ENCODE measurements around the gene MMP17. TPM values are rescaled to one million over a fixed set of nuclear protein-coding genes. Genes with fewer than 3 reads are reported as not detected.
"Not testable (repeated sequence)": the region's sequence is repeated elsewhere in the genome, so short reads cannot be mapped to it uniquely, and the experiment has no call there.

MMP17 gene
- total RNA-seq, 2 donors from 2014 or later, result 2.1 to 3.2 TPM

DNA sequence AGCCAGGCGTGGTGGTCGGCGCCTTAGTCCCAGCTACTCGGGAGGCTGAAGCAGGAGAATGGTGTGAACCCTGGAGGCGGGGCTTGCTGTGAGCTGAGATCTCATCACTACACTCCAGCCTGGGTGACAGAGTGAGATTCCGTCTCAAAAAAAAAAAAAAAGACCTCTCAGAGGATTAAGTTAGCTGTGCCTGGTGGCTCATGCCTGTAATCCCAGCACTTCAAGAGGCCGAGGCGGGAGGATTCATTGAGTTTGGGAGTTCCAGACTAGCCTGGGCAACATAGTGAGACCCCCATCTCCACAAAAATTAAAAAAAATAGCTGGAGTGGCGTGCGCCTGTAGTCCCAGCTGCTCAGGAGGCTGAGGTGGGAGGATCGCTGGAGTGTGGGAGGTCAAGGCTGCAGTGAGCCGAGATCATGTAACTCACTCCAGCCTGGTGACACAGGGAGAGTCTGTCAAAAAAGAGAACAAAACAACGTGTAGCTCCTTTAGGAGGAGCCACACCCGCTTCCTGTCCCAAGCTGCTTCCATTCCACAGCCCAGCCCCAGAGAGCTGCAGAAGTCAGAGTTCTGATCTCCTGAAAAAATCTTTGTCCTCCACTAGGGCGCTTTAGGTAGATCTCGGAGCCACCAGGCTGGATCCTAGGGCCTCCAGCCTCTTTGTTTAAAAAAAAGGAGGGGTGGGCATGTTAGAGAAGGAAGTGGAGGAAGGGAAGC, 54.8 kb downstream of the MMP17 start:
- Histone ChIP-seq H3K4me1 (no peaks in the 10 kb centered on the region), H3K9me3 (peaks cover 0 to 7% of the 10 kb centered on the region in 2 donors), H3K27me3 (no peaks in the 10 kb centered on the region), H3K27ac (no peak overlapping the region), H3K4me3 (no peak overlapping the region), H3K36me3 (no peaks in the 10 kb centered on the region)
- TF ChIP-seq, protein P1, sequence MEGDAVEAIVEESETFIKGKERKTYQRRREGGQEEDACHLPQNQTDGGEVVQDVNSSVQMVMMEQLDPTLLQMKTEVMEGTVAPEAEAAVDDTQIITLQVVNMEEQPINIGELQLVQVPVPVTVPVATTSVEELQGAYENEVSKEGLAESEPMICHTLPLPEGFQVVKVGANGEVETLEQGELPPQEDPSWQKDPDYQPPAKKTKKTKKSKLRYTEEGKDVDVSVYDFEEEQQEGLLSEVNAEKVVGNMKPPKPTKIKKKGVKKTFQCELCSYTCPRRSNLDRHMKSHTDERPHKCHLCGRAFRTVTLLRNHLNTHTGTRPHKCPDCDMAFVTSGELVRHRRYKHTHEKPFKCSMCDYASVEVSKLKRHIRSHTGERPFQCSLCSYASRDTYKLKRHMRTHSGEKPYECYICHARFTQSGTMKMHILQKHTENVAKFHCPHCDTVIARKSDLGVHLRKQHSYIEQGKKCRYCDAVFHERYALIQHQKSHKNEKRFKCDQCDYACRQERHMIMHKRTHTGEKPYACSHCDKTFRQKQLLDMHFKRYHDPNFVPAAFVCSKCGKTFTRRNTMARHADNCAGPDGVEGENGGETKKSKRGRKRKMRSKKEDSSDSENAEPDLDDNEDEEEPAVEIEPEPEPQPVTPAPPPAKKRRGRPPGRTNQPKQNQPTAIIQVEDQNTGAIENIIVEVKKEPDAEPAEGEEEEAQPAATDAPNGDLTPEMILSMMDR (IDR thresholded peaks at IDR 0.05), result no peak
- no peak for DNase-seq (ENCODE audit: low spot score)

DNA sequence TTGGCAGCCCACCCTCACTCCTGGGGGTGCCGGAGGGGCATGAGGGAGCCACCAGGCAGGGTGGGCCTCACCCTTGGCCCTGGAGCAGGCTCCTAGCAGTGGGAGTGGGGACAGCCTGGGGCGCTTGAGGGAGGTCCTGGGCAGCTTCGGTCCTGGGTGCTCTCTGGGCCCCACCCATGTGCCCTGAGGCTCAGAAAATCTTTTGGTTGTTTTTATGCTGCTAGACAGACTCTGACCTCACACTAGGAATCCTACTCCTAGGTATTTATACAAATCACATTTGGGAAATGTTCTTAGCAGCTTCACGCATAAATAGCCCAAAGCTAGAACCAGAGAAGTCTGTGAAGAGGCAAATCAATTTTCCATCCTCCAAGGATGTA, 55.3 kb downstream of the MMP17 start:
- DNase-seq (ENCODE audit: low spot score), result no peak
- no peaks in the 10 kb centered on the region for H3K27me3 ChIP-seq
- TF ChIP-seq, protein P1 (IDR thresholded peaks at IDR 0.05), result no peak
- H3K27ac ChIP-seq, result no peak overlapping the region
- H3K4me3 ChIP-seq, result no peak overlapping the region
- H3K4me1 ChIP-seq, result no peaks in the 10 kb centered on the region
- no peaks in the 10 kb centered on the region for H3K36me3 ChIP-seq
- peaks cover 0 to 7% of the 10 kb centered on the region in 2 donors for H3K9me3 ChIP-seq

DNA sequence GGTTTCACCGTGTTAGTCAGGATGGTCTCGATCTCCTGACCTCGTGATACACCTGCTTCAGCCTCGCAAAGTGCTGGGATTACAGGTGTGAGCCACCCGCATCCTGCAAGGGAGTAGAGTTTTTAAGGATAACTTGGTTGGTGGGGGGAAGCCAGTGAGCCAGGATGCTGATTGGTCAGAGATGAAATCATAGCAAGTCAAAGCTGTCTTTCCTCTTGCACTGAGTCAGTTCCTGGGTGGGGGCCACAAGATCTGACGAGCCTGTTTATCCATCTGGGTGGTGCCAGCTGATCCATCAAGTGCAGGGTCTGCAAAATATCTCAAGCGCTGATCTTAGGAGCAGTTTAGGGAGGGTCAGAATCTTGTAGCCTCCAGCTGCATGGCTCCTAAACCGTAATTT, 56.9 kb downstream of the MMP17 start:
- H3K9me3 ChIP-seq; H3K4me1 ChIP-seq; H3K27me3 ChIP-seq; DNase-seq (ENCODE audit: low spot score); H3K36me3 ChIP-seq; H3K4me3 ChIP-seq; H3K27ac ChIP-seq: not testable (repeated sequence)

DNA sequence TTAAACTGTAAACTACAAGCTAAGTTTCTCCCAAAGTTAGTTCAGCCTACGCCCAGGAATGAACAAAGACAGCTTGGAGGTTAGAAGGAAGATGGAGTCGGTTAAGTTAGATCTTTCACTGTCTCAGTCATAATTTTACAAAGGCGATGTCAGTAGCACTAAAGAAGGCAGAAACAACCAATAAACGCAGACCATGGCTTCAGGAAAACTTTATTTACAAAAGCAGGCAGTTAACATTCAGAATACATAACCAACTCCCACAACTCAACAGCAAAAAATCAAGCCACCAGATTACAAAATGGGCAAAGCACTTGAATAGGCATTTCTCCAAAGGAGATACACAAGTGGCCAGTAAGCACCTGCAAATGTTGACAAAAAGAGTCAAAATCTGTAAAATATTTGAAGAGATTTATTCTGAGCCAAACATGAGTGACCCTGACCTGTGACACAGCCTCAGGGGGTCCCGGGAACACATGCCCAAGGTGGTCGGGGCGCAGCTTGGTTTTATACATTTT, 57.4 kb downstream of the MMP17 start:
- Histone ChIP-seq H3K9me3 (peaks cover 0 to 7% of the 10 kb centered on the region in 2 donors), H3K4me3 (no peak overlapping the region), H3K4me1 (no peaks in the 10 kb centered on the region), H3K27me3 (no peaks in the 10 kb centered on the region), H3K36me3 (no peaks in the 10 kb centered on the region), H3K27ac (no peak overlapping the region)
- no peak for DNase-seq (ENCODE audit: low spot score)
- TF ChIP-seq, protein P1 (IDR thresholded peaks at IDR 0.05), result no peak

DNA sequence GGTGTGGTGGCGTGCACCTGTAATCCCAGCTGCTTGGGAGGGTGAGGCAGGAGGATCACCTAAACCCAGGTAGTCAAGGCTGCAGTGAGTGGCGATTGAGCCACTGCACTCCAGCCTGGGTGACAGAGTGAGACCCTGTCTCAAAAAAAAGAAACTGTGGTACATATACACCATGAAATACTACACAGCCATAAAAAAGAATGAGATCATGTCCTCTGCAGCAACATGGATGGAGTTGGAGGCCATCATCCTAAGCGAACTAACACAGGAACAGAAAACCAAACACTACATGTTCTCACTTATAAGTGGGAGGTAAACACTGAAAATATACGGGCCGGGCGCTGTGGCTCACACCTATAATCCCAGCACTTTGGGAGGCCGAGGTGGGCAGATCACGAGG, 63.5 kb downstream of the MMP17 start:
- H3K36me3 ChIP-seq; DNase-seq (ENCODE audit: low spot score); H3K9me3 ChIP-seq; H3K27ac ChIP-seq; H3K27me3 ChIP-seq; H3K4me3 ChIP-seq: not testable (repeated sequence)
- peaks cover 0 to 14% of the 10 kb centered on the region in 2 donors for H3K4me1 ChIP-seq

DNA sequence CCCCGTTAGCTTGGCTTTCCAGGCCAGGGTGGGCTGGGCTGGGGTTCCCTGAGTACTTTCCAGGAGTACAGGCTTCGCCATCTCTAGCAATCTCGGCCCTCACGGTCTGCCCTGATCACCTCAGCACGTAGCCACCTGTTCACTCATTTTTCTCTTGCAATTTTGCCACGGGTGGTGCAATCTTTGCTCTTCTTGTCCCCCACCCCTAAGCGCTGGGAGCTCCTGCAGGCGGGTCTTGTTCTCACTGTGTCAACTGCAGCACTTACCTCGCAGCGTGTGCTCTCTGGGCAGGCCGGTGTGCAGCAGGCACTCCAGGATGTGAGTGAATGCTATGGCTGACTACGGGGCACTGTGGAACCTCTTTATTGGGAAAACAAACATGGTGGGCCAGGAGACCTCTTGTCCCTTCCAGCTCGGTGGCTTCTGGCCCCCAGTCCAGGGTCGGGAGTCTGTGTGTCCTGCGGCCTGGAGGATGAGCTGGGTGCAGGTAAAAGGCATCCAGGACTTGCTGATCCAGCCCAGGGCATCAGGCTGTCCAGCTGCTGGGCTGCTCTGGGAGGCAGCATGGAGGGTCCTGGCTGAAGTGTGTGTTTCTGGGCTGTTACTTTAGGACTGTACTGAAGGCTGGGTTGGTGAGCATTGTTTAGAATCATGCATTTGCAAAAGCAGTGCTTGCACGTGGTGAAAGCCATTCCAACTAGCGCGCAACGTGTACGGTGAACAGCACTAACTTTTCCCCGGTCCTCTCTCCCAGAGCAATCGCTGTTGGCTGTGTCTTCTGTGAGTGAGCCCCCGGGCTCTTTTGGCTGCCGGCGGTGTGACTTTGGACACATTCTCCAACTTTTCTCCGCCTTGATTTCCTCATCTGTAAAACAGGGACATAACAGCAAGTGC, 64.8 kb downstream of the MMP17 start:
- Histone ChIP-seq H3K4me1 (peaks cover 0 to 26% of the 10 kb centered on the region in 2 donors), H3K27ac (no peak overlapping the region), H3K27me3 (no peaks in the 10 kb centered on the region), H3K36me3 (no peaks in the 10 kb centered on the region), H3K9me3 (no peaks in the 10 kb centered on the region), H3K4me3 (no peak overlapping the region)
- DNase-seq (ENCODE audit: low spot score), result no peak
- TF ChIP-seq, protein P1 (IDR thresholded peaks at IDR 0.05), result no peak

Measured in right atrium auricular region (tissue), 2 donors.